Activated CD4-positive, alpha-beta T cell treated with anti-CD3 and anti-CD28 coated beads, Interleukin-2, amount 50 U/mL, for 24 hours (primary cell): ENCODE measurements around the gene MS4A6A.
A peak's percentile ranks its signal among the peaks of the same experiment; 100 is the strongest.
"Not testable (repeated sequence)": the region's sequence is repeated elsewhere in the genome, so short reads cannot be mapped to it uniquely, and the experiment has no call there.

ENCODE experiments used
- DNase-seq, 2 donors: peaks; one replicate each; pipeline ENCODE4 v3.0.0-alpha.2; 2020; ENCODE audit warnings: low read depth in 1 of 2, low spot score in 1 of 2

MS4A6A gene, protein sequence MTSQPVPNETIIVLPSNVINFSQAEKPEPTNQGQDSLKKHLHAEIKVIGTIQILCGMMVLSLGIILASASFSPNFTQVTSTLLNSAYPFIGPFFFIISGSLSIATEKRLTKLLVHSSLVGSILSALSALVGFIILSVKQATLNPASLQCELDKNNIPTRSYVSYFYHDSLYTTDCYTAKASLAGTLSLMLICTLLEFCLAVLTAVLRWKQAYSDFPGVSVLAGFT

DNA sequence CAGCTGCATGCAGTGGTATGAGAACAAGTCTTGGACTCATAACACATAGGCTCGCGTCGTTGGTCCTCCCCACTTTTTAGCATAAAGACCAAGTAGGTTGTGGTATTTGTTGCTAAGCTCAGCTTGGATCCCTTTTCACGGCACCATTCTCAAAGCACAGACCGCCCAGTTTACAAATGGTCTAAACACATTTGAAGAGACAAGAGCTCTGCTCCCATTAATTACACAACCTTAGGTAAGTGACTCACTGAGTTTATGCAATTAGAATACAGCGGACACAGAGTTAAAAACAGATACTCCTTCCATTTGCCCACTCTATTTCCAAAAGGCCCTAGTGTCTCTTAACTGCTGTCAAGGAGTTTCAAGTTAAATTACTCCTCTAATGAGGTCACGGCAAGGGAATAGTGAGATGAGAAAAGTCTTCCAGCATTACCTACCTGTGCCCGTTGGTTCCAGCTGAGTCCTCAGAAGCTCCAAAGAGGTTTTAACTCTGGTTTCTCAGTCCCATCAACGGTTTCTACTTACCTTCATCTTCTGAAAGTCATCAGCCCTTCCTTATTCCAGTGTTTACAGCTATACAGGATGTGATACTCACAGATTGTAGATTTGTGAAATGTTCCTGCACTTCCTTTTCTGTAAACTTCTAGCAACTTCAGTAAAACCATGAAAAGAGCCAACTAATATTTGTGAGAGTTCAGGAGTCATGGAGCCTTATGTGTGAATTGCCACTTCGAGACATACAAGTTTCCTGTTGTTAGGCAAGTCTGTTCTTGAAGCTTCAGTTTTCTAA lies at the start of gene MS4A6A:
MS4A6A (minus strand) TSS at position 543 of the 790 bp plus-strand sequence. CDS start 1,356 bp downstream, outside the sequence.
- no peak for DNase-seq

DNA sequence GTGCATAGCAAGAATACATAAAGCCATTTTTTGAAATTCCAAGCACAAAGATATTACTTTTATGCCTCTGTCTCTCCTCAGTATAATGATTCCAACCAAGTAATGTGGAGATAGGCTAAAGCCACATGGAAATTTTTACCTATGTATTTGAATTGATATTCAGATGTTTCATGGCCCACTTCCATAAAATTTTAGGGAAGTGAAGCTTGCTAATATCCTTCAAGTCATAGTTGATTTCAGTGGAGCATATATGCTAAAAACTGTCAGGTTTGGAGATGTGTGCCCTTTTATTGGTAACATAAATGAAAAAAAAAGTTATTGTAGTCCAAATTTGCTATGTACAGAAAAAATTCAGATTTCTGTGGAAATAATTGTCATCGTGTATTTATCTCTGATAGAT lies 47.8 kb upstream of the MS4A6A start:
- no peak for DNase-seq

DNA sequence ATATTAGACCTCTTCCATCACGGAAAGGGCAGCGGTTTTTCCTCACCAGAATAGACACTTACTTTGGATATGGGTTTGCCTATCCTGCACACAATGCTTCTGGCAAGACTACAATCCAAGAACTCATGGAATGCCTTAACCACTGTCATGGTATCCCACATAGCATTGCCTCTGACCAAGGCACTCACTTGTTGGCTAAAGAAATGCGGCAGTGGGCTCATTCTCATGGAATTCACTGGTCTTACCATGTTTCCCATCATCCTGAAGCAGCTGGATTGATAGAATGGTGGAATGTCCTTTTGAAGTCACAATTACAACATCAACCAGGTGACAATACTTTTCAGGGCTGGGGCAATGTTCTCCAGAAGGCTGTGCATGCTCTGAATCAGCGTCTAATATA lies 39.3 kb upstream of the MS4A6A start:
- no peak for DNase-seq

DNA sequence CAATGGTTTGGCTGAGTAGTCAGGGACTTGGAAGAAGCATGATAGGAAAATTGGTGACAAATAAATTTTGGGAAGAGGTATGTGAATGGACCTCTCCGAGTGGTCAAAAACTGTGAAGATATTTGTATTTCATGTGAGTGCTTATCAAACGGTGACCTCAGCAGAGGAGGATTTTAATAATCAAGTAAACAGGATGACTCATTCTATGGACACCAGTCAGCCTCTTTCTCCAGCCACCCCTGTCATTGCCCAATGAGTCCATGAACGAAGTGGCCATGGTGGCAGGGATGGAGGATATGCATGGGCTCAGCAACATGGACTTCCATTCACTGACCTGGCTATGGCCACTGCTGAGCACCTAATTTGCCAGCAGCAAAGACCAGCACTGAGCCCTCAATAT lies 38.8 kb upstream of the MS4A6A start:
- no peak for DNase-seq

DNA sequence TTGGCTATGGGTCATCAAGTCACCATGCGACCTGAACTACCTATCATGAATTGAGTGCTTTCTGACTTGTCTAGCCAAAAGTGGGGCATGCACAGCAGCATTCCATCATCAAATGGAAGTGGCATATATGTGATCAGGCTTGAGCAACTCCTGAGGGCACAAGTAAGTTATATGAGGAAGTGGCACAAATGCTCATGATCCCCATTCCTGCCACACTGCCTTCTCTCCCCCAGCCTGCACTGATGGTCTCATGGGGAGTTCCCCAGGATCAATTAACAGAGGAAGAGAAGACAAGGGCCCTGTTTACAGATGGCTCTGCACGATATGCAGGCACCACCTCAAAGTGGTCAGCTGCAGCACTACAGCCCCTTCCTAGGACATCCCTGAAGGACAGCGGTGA lies 38.3 kb upstream of the MS4A6A start:
- no peak for DNase-seq

DNA sequence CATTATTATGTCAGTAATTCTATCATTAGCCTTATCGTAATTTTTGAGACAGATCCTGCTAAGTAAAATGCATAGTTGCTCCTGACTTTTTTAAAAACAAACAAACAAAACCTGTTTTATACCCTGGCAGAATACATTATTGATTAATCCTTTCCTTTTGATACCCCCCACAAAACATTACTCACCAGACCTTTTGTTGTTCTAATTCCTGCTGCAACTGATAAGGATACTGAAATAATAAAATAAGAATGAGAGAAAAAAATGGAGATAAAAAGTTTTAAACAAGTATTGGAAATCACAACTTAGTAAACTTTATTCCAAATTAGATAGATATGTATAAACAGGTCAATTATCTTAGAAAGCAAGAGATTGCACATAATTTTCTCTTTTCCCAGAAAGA lies 31.5 kb upstream of the MS4A6A start:
- DNase-seq: no peak

DNA sequence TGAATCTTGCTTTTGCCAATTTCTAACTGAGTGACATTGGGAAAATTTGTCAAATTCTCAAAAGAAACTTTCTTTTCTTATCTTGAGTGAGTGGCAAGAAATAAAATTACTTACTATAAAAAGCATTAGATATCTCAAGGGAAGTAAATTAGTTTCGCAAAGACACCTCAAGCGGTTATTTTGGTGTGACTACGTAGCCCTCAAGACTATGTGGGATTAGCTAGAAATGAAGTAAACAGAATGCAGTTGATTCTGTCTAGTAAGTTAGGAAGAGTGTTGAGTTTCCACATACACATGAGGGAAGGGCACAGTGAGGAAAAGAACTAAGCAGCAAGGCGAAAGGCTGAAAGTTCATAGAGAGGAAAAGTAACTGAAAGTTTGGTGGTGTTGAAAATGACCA lies 28.3 kb upstream of the MS4A6A start:
- no peak for DNase-seq

DNA sequence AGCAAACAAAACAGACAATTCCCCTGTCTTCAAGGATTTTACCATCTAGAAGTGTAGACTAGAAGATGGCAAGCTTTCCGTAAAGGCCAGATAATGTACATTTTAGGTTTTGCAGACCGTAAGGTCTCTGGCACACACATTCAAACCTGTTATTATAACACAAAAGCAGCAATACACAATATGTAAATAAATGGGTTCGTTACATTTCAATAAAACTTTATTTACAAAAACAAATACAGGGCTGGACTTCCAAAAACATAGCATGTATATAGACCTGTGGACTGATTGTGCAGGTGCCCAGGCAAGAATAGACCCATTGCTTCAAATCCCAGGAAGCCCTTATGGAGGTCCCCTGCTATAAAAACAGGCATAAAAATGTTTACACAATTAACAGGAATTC lies 27.1 kb upstream of the MS4A6A start:
- no peak for DNase-seq

DNA sequence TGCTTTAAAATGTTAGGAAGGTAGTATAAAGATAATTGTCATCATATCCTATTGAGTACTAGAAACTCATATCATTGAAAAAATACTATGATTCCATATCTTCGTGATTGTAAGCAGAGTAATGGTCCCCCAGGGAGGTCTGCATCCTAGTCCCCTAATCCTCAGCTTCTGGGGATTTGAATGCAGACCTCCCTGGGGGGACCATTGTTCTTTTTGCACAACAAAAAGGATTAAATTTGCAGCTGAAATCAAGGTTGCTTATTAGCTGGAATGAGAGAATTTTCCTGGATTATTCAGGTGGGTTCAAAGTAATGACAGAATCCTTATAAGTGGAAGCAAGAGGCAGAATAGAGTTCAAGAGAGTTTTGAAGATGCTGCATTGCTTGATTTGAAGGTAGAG lies 26.1 kb upstream of the MS4A6A start:
- no peak for DNase-seq

DNA sequence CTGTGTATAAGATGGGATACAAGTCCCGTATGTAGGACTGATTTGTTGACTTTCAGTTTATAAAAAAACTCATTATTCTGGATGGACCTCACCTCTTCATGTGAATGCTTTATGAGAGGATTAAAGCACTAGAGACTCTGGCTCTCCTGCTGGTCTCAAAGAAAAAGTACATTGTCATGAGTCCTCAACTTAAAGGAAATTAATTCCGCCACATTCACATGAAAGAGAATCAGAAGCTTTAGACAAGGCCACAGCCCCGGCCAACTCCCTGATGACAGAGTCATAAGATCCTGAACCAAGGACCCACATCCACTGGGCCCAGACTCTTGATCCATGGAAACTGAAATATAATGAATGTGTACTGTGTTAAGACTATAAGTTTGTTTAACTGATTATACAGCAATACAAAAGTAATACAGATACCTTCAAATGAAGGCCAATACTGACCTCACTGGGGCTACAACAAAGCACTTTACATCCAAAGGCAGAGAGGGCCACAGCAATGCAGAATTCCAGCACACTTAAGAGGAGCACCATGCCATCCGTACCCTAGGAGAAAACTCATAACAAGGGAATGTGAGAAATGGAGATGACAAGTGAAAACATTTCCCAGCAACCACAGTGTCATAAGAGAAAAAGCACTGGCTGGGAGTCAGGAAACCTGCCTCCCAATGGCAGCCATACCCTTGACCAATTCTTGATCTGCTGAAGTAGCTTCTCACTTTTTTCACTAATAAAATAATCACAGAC lies 25.4 kb upstream of the MS4A6A start:
- DNase-seq: no peak

DNA sequence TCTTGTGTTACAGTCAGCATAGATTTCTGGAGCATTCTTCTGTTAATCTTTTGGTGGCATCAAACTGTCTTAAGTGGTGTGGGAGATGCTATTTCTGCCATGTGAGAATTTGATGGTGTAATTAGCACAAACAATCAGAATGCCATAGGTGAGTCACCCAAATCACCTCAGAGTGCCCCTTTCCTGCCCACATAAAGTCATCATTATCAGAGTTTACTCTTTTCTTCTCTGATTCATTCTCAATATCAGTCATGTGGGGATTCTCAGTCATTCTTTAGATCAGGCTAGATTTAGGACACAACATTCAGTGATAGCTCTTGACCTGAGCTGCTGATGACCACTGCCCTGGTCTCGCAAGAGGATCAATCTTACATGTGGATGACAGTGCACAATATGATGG lies 23.7 kb upstream of the MS4A6A start:
- DNase-seq: no peak

DNA sequence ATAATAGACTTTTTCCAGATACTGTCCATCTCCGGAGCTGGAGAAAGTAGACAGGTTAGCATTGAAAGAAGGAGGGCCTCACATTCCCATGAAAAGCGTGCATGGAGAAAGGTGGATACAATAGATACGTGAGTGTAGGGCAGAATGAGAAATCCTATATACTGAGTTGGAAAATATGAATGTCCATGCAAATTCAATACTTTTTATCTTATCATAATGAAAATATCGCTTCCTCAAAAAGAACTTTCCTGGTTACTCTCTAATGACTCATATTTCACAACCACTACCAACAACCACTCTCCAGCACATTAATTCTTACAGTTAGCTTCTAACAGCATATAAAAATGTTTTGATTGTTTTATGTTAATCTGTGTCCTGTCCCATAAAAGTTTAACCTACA lies 22.0 kb upstream of the MS4A6A start:
- DNase-seq: no peak

DNA sequence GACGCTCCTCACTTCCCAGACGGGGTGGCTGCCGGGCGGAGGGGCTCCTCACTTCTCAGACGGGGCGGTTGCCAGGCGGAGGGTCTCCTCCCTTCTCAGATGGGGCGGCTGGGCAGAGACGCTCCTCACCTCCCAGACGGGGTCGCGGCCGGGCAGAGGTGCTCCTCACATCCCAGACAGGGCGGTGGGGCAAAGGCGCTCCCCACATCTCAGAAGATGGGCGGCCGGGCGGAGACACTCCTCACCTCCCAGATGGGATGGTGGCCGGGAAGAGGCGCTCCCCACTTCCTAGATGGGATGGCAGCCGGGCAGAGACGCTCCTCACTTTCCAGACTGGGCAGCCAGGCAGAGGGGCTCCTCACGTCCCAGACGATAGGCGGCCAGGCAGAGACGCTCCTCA lies 18.5 kb upstream of the MS4A6A start:
- not testable (repeated sequence) for DNase-seq

DNA sequence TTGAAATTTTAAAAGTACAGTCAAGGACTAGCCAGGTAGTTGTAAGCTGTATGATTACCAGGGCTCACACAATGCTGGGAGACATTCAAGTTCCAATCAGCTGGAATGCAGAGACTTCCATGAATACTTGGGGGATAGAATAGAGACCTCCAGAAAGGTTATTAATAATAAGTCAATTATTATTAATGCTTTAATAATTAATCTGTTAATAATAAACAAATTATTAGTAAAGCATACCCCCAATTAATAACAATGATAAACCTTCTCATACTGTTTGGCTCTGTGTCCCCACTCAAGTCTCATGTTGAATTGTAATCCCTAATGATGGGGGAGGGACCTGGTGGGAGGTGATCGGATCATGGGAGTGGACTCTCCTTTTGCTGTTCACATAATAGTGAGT lies 14.6 kb upstream of the MS4A6A start:
- DNase-seq: no peak

DNA sequence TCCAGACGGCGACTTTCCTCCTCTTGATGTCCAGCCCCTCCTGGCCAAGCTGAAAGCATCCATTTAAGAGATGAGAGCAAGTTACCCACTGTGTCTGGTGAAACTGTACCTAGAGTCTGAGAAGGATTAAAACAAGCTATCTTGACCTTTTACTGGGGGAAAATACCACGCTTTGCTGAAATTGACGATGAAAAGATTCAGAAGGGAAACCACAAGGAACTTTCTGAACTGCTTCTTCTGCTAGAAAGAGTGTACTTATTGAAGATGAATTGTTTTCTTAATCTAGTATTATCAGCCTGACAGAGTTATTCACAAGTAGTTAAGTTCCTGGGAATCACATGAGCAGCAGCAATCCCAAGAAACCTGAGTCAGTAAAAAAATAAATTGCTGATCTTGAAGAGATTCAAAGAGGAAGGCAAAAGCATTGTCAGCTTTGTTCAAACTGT lies 13.1 kb upstream of the MS4A6A start:
- DNase-seq: no peak

DNA sequence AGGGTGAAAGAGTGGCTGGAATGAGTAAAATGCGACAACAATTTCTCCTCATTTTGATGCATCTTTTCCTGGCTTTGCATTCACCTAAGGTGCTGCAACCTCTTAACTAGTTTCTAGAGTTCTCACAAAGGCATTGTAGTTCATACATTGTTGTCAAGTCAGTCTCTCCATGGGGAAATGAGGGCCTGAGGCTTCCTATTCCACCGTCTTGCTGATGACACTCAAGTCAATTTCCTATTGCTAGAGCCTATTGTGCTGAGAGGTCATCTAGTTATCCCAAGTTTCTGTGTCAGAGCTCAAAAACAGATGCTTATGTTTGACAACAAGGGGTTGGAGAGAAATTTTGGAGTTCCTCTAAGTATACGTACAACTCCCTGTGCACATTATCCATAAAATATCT lies 11.6 kb upstream of the MS4A6A start:
- DNase-seq: no peak

DNA sequence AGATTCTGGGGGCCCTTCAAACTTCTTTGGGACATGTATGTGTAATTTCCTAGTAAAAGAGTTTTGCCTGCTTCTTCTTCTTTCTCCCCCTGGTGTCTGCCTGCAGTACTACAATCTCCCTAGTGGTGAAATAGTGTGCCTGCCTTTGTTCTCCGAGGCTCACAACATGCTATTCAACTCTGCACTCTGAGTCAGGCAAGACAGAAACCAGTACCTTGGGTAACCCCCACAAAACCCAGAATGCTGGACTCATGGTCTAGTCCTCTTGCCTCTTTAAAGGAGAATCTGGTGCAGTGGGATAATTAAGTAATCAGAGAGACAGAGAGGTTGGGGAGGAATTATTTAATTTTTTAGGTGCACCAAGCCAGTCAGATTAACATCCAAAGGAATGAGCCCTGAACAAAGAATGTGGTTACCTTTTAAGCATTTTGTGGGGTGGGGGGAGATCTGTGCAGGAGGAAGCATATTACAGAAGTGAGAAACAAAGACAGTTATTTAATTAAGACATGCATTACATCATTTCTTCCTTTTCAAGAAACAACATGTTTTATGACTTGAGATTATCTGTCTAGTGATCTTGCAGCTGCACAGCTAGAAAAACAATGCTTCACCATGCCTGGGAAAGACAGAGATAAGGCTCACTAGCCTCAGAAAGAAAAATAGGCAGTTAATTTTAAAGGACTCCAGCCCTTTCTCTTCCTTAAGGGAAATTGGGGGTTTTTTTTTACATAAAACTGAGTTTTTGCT lies 11.0 kb upstream of the MS4A6A start:
- DNase-seq: peak; percentile 6 to 60

DNA sequence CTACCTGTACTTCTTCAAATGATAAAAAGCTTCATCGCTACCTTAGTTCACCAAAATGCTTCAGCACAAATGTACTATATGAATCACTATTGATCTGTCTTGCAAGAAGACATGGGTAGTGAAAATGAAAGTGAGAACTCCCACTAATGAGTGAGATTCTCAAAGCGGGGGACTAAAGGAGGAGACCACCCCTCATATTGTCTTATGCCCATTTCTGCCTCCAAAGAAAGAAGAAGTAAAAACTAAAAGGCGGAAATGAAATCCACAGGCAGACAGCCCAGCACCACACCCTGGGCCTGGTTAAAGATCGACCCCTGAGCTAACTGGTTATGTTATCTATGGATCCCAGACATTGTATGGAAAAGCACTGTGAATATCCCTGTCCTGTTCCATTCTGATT lies 9.7 kb upstream of the MS4A6A start:
- DNase-seq: not testable (repeated sequence)

DNA sequence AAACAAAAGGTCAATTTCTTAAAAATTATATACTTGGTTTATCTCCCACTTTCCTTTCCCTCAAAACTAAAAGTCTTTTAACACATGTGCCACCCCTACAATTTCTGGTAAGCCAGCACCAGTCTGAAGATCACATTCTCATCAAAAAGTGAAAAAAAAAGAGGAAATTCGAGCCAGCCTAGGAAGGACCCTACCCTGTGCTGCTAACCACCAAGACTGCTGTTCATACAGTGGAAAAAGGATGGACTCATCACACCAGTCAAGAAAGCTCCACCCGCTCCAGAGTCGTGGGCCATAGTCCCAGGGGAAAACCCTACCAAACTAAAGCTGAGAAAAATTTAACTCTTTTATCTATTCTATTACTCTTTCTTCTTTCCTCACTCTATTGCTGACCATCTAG lies 5.6 kb upstream of the MS4A6A start:
- DNase-seq: not testable (repeated sequence)

DNA sequence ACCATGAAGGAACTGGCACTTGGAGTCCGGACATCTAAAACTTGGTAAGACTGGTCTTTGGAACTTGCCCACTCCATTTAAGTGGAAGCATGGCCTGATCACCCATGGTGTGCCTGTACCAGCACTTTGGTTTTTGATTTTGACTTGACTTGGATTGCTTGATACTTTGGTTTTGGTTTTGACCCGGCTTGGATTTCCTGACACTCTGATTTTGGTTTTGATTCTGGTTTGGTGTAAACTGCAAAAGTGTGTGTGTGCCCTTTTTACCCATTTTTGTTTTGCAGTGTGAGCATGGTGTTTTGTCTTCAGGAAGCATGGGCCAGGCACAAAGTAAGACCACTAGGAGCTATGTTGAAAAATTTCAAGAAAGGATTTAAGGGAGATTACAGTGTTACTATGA lies 3.2 kb upstream of the MS4A6A start:
- DNase-seq: not testable (repeated sequence)

DNA sequence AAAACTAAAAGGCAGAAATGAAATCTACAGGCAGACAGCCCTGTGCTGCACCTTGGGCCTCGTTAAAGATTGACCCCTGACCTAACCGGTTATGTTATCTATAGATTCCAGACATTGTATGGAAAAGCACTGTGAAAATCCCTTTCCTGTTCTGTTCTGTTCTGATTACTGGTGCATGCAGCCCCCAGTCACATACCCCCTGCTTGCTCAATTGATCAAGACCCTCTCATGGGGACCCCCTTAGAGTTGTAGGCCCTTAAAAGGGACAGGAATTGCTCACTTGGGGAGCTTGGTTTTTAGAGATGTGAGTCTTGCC lies 2.6 kb upstream of the MS4A6A start:
- DNase-seq: not testable (repeated sequence)
